MM.1S (cell line): Measurements from ENCODE around the gene TSPOAP1.

Experiments
- CTCF ChIP-seq: fragments of 300-600 bp; sonication (generic); IDR thresholded peaks from 2 replicates; pipeline ENCODE4 v1.5.1; 2016; ENCODE audit warnings: antibody characterized with exemption, low read length, mixed read lengths
- EZH2 ChIP-seq: fragments of 300-600 bp; sonication (generic); optimal IDR thresholded peaks from 2 replicates; pipeline ENCODE3; 2017; ENCODE audit warnings: low read depth, mild to moderate bottlenecking, antibody characterized with exemption, low read length, mixed read lengths
- EZH2phosphoT487 ChIP-seq: fragments of 300-600 bp; sonication (generic); IDR thresholded peaks from 2 replicates; pipeline ENCODE4 v1.6.1; 2018; ENCODE audit warnings: antibody characterized with exemption, low read length

GRCh38 chr17:58357312-58358297, 29.0 kb upstream of the TSPOAP1 start:
- TF ChIP-seq EZH2 (no peak), CTCF (no peak), EZH2phosphoT487 (no peak)
